Stimulated activated naive B cell treated with anti-CD40 and anti-IgM and Interleukin-4, amounts not matched to agents 10 μg/mL and 1 μg/mL and 100 μg/mL, for 72 hours (primary cell): ENCODE data around the gene RALGAPA1.
A peak's percentile ranks its signal among the peaks of the same experiment; 100 is the strongest.
"Not testable (repeated sequence)": the region's sequence is repeated elsewhere in the genome, so short reads cannot be mapped to it uniquely, and the experiment has no call there.

ENCODE experiments used
- ATAC-seq, 2 donors: fragments of 150-1000 bp; cut with Tn5 transposase; replicated peaks; 2 replicates each; pipeline ENCODE4 v1.10.0; 2021; ENCODE audit warnings: moderate library complexity in 1 of 2
- DNase-seq: peaks from one replicate; pipeline ENCODE4 v3.0.0; 2021
- H3K27ac Mint-ChIP-seq: one replicate; pipeline ENCODE4 v1.8.0; 2022; ENCODE audit warnings: mild to moderate bottlenecking, mixed read lengths
- H3K27me3 Mint-ChIP-seq, 2 donors: one replicate each; pipeline ENCODE4 v1.8.0; 2022; ENCODE audit warnings: mixed read lengths in 2 of 2
- H3K36me3 Mint-ChIP-seq, 2 donors: one replicate each; pipeline ENCODE4 v1.8.0; 2022; ENCODE audit warnings: mixed read lengths in 2 of 2, mild to moderate bottlenecking in 1 of 2
- H3K4me1 Mint-ChIP-seq, 2 donors: one replicate each; pipeline ENCODE4 v1.8.0; 2022; ENCODE audit warnings: mixed read lengths in 2 of 2, mild to moderate bottlenecking in 1 of 2
- H3K4me3 Mint-ChIP-seq, 2 donors: one replicate each; pipeline ENCODE4 v1.8.0; 2022; ENCODE audit warnings: mild to moderate bottlenecking in 2 of 2, mixed read lengths in 2 of 2, moderate library complexity in 1 of 2
- H3K9me3 Mint-ChIP-seq, 2 donors: one replicate each; pipeline ENCODE4 v1.8.0; 2022; ENCODE audit warnings: mixed read lengths in 2 of 2, mild to moderate bottlenecking in 1 of 2

RALGAPA1 gene

GRCh38 chr14:35683688-35684087 lies 125.4 kb downstream of the RALGAPA1 start:
- H3K27me3 Mint-ChIP-seq, H3K27ac Mint-ChIP-seq, DNase-seq, H3K4me3 Mint-ChIP-seq, ATAC-seq, H3K4me1 Mint-ChIP-seq, H3K9me3 Mint-ChIP-seq: not testable (repeated sequence)
- peaks cover 2 to 13% of the 10 kb centered on the region in 2 donors for H3K36me3 Mint-ChIP-seq

GRCh38 chr14:35682802-35683201 lies 126.3 kb downstream of the RALGAPA1 start:
- Mint-ChIP-seq H3K36me3 (peaks cover 3 to 18% of the 10 kb centered on the region in 2 donors), H3K27ac (no peak overlapping the region), H3K9me3 (no peaks in the 10 kb centered on the region), H3K27me3 (no peaks in the 10 kb centered on the region), H3K4me3 (no peak overlapping the region), H3K4me1 (peaks cover 6 to 10% of the 10 kb centered on the region in 2 donors)
- no peak for ATAC-seq
- no peak for DNase-seq

GRCh38 chr14:35678403-35679028 lies 130.6 kb downstream of the RALGAPA1 start:
- DNase-seq, result no peak
- H3K36me3 Mint-ChIP-seq, result peaks cover 10 to 24% of the 10 kb centered on the region in 2 donors
- H3K4me3 Mint-ChIP-seq, result no peak overlapping the region
- H3K27me3 Mint-ChIP-seq, result no peaks in the 10 kb centered on the region
- ATAC-seq, result no peak
- no peaks in the 10 kb centered on the region for H3K4me1 Mint-ChIP-seq
- H3K9me3 Mint-ChIP-seq, result no peaks in the 10 kb centered on the region
- no peak overlapping the region for H3K27ac Mint-ChIP-seq

GRCh38 chr14:35669782-35670181 lies 139.3 kb downstream of the RALGAPA1 start:
- no peak overlapping the region for H3K27ac Mint-ChIP-seq
- no peaks in the 10 kb centered on the region for H3K9me3 Mint-ChIP-seq
- H3K4me1 Mint-ChIP-seq, result no peaks in the 10 kb centered on the region
- no peaks in the 10 kb centered on the region for H3K27me3 Mint-ChIP-seq
- no peak for DNase-seq
- peak in 1 of 2 donors; percentile 52 for ATAC-seq
- H3K4me3 Mint-ChIP-seq, result no peak overlapping the region
- H3K36me3 Mint-ChIP-seq, result peaks cover 21 to 30% of the 10 kb centered on the region in 2 donors

- H3K27ac Mint-ChIP-seq, result no peak overlapping the region
- DNase-seq, result no peak
- no peak for ATAC-seq
- no peaks in the 10 kb centered on the region for H3K9me3 Mint-ChIP-seq
- peaks cover 32 to 44% of the 10 kb centered on the region in 2 donors for H3K36me3 Mint-ChIP-seq
- H3K4me3 Mint-ChIP-seq, result no peak overlapping the region
- no peaks in the 10 kb centered on the region for H3K4me1 Mint-ChIP-seq
- no peaks in the 10 kb centered on the region for H3K27me3 Mint-ChIP-seq
Observed at GRCh38 chr14:35666429-35667043, 142.6 kb downstream of the RALGAPA1 start.

- Mint-ChIP-seq H3K36me3 (peaks cover 17 to 35% of the 10 kb centered on the region in 2 donors), H3K4me1 (no peaks in the 10 kb centered on the region), H3K27me3 (no peaks in the 10 kb centered on the region), H3K9me3 (no peaks in the 10 kb centered on the region), H3K4me3 (no peak overlapping the region), H3K27ac (no peak overlapping the region)
- DNase-seq, result no peak
- no peak for ATAC-seq
Observed at GRCh38 chr14:35661875-35662274, 147.2 kb downstream of the RALGAPA1 start.

- ATAC-seq (no peak), DNase-seq (no peak)
- H3K27me3 Mint-ChIP-seq, result no peaks in the 10 kb centered on the region
- H3K4me1 Mint-ChIP-seq, result no peaks in the 10 kb centered on the region
- H3K27ac Mint-ChIP-seq, result no peak overlapping the region
- H3K9me3 Mint-ChIP-seq, result no peaks in the 10 kb centered on the region
- peaks cover 19 to 28% of the 10 kb centered on the region in 2 donors for H3K36me3 Mint-ChIP-seq
- no peak overlapping the region for H3K4me3 Mint-ChIP-seq
Observed at GRCh38 chr14:35653045-35653444, 156.1 kb downstream of the RALGAPA1 start.

- no peak overlapping the region for H3K27ac Mint-ChIP-seq
- H3K4me3 Mint-ChIP-seq, result no peak overlapping the region
- no peak for DNase-seq
- H3K9me3 Mint-ChIP-seq, result peaks cover 22 to 24% of the 10 kb centered on the region in 2 donors
- peaks cover 63 to 72% of the 10 kb centered on the region in 2 donors for H3K36me3 Mint-ChIP-seq
- H3K4me1 Mint-ChIP-seq, result peaks cover 2 to 5% of the 10 kb centered on the region in 2 donors
- ATAC-seq, result no peak
- H3K27me3 Mint-ChIP-seq, result no peaks in the 10 kb centered on the region
Observed at GRCh38 chr14:35643513-35643912, 165.6 kb downstream of the RALGAPA1 start.

- no peak for DNase-seq
- Mint-ChIP-seq H3K4me1 (peaks cover 2 to 5% of the 10 kb centered on the region in 2 donors), H3K4me3 (no peak overlapping the region), H3K36me3 (peaks cover 54 to 60% of the 10 kb centered on the region in 2 donors), H3K27ac (no peak overlapping the region), H3K27me3 (no peaks in the 10 kb centered on the region), H3K9me3 (peaks cover 15 to 21% of the 10 kb centered on the region in 2 donors)
- no peak for ATAC-seq
Observed at GRCh38 chr14:35637851-35638250, 171.2 kb downstream of the RALGAPA1 start.

GRCh38 chr14:35637269-35637668 lies 171.8 kb downstream of the RALGAPA1 start:
- Mint-ChIP-seq H3K27me3 (no peaks in the 10 kb centered on the region), H3K4me3 (no peak overlapping the region), H3K36me3 (peaks cover 48 to 55% of the 10 kb centered on the region in 2 donors), H3K27ac (no peak overlapping the region), H3K9me3 (peaks cover 13 to 19% of the 10 kb centered on the region in 2 donors), H3K4me1 (peaks cover 2 to 5% of the 10 kb centered on the region in 2 donors)
- DNase-seq, result no peak
- no peak for ATAC-seq

GRCh38 chr14:35632676-35633075 lies 176.4 kb downstream of the RALGAPA1 start:
- no peak for ATAC-seq
- no peak overlapping the region for H3K4me3 Mint-ChIP-seq
- DNase-seq, result no peak
- no peaks in the 10 kb centered on the region for H3K4me1 Mint-ChIP-seq
- peaks cover 1 to 6% of the 10 kb centered on the region in 2 donors for H3K9me3 Mint-ChIP-seq
- peaks cover 23 to 25% of the 10 kb centered on the region in 2 donors for H3K36me3 Mint-ChIP-seq
- no peak overlapping the region for H3K27ac Mint-ChIP-seq
- H3K27me3 Mint-ChIP-seq, result no peaks in the 10 kb centered on the region

- ATAC-seq (no peak), DNase-seq (no peak)
- Mint-ChIP-seq H3K4me1 (no peaks in the 10 kb centered on the region), H3K27ac (no peak overlapping the region), H3K9me3 (peaks cover under 1 to 2% of the 10 kb centered on the region in 2 donors), H3K27me3 (no peaks in the 10 kb centered on the region), H3K4me3 (no peak overlapping the region), H3K36me3 (peaks cover 21 to 23% of the 10 kb centered on the region in 2 donors)
Observed at GRCh38 chr14:35632271-35632670, 176.8 kb downstream of the RALGAPA1 start.

GRCh38 chr14:35631071-35631805 lies 177.9 kb downstream of the RALGAPA1 start:
- no peak for DNase-seq
- Mint-ChIP-seq H3K36me3 (peaks cover 13 to 18% of the 10 kb centered on the region in 2 donors), H3K9me3 (no peaks in the 10 kb centered on the region), H3K27me3 (no peaks in the 10 kb centered on the region), H3K4me1 (no peaks in the 10 kb centered on the region), H3K4me3 (no peak overlapping the region), H3K27ac (no peak overlapping the region)
- no peak for ATAC-seq

- Mint-ChIP-seq H3K4me3 (no peak overlapping the region), H3K36me3 (peaks cover 13 to 20% of the 10 kb centered on the region in 2 donors), H3K27me3 (no peaks in the 10 kb centered on the region), H3K4me1 (peaks cover 0 to 7% of the 10 kb centered on the region in 2 donors), H3K27ac (no peak overlapping the region), H3K9me3 (no peaks in the 10 kb centered on the region)
- ATAC-seq (no peak), DNase-seq (no peak)
Observed at GRCh38 chr14:35628989-35629388, 180.1 kb downstream of the RALGAPA1 start.
